ENCODE measurements around the gene NFATC4. TPM values are rescaled to one million over a fixed set of nuclear protein-coding genes. Genes with fewer than 3 reads are reported as not detected.

The NFATC4 gene
- total RNA-seq, 1 donor from 2014 or later: 298 TPM

DNA sequence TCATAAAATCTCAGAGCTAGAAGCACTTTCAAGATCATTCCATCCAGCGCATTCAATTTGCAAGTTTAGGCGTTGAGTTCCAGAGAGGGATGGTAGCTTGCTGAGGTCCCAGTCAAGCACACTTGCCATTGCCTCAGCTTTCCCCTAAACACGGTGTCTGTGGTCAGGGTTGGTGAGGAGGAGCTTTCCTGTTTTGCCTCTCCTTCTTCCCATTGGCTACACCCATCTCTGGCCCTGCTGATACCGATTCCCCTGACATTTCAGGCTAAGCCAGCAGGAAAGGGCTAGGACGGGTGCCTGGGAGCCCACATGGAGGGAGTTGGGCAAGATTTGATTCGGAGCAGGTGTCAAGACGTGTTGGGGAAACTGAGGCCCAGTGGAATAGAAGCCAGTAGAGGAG is 9.1 kb downstream of the NFATC4 start:
- TF ChIP-seq, protein P1, sequence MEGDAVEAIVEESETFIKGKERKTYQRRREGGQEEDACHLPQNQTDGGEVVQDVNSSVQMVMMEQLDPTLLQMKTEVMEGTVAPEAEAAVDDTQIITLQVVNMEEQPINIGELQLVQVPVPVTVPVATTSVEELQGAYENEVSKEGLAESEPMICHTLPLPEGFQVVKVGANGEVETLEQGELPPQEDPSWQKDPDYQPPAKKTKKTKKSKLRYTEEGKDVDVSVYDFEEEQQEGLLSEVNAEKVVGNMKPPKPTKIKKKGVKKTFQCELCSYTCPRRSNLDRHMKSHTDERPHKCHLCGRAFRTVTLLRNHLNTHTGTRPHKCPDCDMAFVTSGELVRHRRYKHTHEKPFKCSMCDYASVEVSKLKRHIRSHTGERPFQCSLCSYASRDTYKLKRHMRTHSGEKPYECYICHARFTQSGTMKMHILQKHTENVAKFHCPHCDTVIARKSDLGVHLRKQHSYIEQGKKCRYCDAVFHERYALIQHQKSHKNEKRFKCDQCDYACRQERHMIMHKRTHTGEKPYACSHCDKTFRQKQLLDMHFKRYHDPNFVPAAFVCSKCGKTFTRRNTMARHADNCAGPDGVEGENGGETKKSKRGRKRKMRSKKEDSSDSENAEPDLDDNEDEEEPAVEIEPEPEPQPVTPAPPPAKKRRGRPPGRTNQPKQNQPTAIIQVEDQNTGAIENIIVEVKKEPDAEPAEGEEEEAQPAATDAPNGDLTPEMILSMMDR (IDR thresholded peaks at IDR 0.05; ENCODE audit: unreplicated experiment): no peak
- H3K4me3 Mint-ChIP-seq: no peak overlapping the region

DNA sequence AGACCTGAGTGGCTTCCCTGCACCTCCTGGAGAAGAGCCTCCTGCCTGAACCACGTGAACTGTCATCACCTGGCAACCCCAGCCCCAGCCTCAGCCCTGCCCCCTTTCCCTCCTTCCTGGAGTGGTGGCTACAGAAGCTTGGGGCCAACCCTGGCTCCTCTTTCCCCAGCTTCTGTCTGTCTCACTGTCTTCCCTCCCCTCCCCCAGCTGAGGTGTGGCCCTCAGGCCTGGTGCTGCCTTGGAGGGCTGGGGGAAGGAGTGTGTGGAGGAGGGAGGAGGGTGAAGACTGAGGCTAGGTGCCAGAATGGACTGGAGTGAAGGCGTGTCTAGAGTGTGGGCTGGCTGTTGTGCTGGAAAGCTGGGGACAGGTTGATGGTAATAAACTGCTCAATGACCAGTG is 9.7 kb downstream of the NFATC4 start:
- peak overlapping the region; percentile 83 for H3K27ac Mint-ChIP-seq
- H3K4me1 Mint-ChIP-seq: peaks cover 50% of the 10 kb centered on the region
- H3K9me3 Mint-ChIP-seq: no peaks in the 10 kb centered on the region
- TF ChIP-seq, protein P1 (IDR thresholded peaks at IDR 0.05; ENCODE audit: unreplicated experiment): no peak
- H3K4me3 Mint-ChIP-seq: no peak overlapping the region
- peaks cover 29% of the 10 kb centered on the region for H3K36me3 Mint-ChIP-seq
- no peaks in the 10 kb centered on the region for H3K27me3 Mint-ChIP-seq (ENCODE audit: low read depth)
- no peak for DNase-seq (ENCODE audit: low spot score in 2 of 2, unreplicated experiment in 2 of 2)

More for the DNA sequence above, 9.1 kb downstream of the NFATC4 start:
- peaks cover 31% of the 10 kb centered on the region for H3K36me3 Mint-ChIP-seq
- peak overlapping the region; percentile 83 for H3K27ac Mint-ChIP-seq
- H3K4me1 Mint-ChIP-seq: peaks cover 50% of the 10 kb centered on the region
- no peaks in the 10 kb centered on the region for H3K9me3 Mint-ChIP-seq
- no peaks in the 10 kb centered on the region for H3K27me3 Mint-ChIP-seq (ENCODE audit: low read depth)
- no peak for DNase-seq (ENCODE audit: low spot score in 2 of 2, unreplicated experiment in 2 of 2)

DNA sequence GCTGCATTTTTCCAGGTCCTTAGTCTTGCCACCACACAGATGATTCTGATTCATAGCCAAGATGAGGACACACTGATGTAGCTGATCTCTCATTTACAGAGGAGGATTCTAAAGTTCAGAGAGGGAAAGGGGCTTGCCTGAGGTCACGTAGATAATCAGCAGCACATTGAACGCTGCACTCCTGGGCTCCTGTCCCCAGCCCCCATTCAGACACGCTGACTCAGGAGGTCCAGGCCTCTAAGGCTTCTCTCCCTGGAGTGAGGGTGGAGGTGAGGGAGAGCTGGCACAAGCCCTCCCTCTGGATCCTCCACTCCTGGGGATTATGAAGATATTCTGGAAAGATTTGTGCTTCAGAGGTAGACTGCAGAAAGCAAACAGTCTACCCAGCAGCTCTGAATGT is 10.3 kb downstream of the NFATC4 start:
- Mint-ChIP-seq H3K27ac (peak overlapping the region; percentile 39), H3K9me3 (no peaks in the 10 kb centered on the region), H3K27me3 (ENCODE audit: low read depth) (no peaks in the 10 kb centered on the region), H3K4me1 (peaks cover 46% of the 10 kb centered on the region), H3K4me3 (no peak overlapping the region), H3K36me3 (peaks cover 23% of the 10 kb centered on the region)
- TF ChIP-seq, protein P1 (IDR thresholded peaks at IDR 0.05; ENCODE audit: unreplicated experiment): no peak
- no peak for DNase-seq (ENCODE audit: low spot score in 2 of 2, unreplicated experiment in 2 of 2)

DNA sequence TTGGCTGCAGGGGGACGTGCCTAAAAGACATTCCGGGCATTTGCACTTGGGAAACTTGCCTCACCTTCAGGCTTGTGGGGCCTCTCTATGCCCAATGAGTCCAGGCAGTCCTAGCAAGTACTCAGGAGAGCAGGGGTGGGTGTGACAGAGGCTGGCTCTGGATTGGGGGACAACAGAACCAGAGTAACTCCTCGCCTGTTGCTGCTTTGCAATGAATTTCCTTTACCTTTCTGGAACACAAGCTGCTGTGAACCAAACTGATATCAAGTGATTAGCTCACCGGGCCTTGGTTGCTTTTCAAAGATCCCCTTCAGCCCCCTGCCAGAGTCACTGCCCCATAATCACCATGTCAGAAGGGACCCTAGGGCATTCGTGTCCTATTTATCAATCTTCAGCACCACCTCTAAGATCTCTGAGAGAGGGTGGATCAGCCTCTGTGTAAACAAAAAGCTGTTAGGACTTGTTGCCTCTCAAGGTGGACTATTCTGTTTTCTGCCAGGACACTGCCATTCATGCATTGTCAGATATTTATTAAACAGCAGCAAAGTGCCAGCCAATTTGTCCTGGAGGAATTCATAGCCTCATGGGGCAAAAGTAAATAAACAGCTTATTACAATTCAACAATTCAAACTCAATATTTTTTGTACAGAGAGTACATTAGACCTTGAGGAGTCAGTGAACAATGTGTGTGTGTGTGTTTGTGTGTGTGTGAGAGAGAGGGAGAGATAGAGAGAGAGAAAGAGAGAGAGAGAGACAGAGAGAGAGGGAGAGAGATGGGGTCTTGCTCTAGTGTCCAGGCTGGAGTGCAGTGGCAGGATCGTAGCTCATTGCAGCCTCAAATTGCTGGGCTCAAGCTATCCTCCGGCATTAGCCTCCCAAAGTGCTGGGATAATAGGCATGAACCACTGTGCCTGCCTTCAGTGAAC is 11.3 kb downstream of the NFATC4 start:
- TF ChIP-seq, protein P1 (IDR thresholded peaks at IDR 0.05; ENCODE audit: unreplicated experiment): no peak
- H3K36me3 Mint-ChIP-seq: peaks cover 14% of the 10 kb centered on the region
- peak overlapping the region; percentile 39 for H3K27ac Mint-ChIP-seq
- H3K27me3 Mint-ChIP-seq (ENCODE audit: low read depth): no peaks in the 10 kb centered on the region
- H3K9me3 Mint-ChIP-seq: no peaks in the 10 kb centered on the region
- H3K4me3 Mint-ChIP-seq: no peak overlapping the region
- H3K4me1 Mint-ChIP-seq: peaks cover 46% of the 10 kb centered on the region
- DNase-seq (ENCODE audit: low spot score in 2 of 2, unreplicated experiment in 2 of 2): no peak

DNA sequence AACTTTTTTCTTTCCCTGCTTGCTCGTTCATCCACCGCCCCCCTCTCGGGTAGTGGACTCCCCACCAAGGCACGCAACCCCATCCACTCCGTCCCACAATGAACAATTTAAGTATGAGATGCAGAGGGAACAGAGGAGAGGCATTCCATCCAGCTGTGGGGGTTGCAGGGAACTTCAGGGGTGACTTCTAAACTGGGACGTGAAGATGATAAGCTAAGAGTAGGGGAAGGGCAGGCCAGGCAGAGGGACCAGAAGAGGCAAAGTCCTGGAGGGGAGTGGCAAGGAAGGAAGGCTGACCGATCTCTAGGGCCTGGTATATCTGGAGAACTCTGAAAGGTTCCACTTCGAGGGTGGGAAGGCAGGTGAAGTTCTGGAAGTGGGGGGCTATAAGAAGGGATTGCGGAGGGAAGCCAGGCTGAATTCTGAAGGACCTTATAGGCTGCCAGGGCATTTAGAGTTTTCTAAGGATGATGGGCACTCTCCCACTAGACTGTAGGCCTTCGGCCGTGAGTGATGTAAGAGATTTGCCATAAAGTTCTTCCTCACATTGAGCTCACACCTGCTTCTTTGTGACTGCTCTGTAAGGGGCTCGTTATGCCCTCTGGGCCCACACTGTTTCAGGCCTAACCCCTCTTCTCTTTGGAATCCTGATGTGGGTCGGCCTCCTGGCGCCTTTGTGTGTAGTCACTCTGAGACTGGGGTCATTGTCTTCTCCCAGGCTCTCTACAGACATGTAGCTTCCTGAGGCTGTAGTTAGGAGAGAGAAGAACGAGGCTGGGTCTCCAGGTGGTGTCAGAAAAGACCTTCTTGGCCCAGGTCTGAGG is 12.1 kb downstream of the NFATC4 start:
- TF ChIP-seq, protein P1 (IDR thresholded peaks at IDR 0.05; ENCODE audit: unreplicated experiment): no peak
- H3K36me3 Mint-ChIP-seq: peaks cover 11% of the 10 kb centered on the region
- no peak for DNase-seq (ENCODE audit: low spot score in 2 of 2, unreplicated experiment in 2 of 2)
- no peak overlapping the region for H3K4me3 Mint-ChIP-seq
- H3K27ac Mint-ChIP-seq: peak overlapping the region; percentile 45
- no peaks in the 10 kb centered on the region for H3K9me3 Mint-ChIP-seq
- H3K27me3 Mint-ChIP-seq (ENCODE audit: low read depth): no peaks in the 10 kb centered on the region
- H3K4me1 Mint-ChIP-seq: peaks cover 46% of the 10 kb centered on the region

Measured in mesothelial cell of epicardium (in vitro differentiated cells).